Measurements from ENCODE around the gene NSMCE4A.
"Not testable (repeated sequence)": the region's sequence is repeated elsewhere in the genome, so short reads cannot be mapped to it uniquely, and the experiment has no call there.

Gene NSMCE4A

DNA sequence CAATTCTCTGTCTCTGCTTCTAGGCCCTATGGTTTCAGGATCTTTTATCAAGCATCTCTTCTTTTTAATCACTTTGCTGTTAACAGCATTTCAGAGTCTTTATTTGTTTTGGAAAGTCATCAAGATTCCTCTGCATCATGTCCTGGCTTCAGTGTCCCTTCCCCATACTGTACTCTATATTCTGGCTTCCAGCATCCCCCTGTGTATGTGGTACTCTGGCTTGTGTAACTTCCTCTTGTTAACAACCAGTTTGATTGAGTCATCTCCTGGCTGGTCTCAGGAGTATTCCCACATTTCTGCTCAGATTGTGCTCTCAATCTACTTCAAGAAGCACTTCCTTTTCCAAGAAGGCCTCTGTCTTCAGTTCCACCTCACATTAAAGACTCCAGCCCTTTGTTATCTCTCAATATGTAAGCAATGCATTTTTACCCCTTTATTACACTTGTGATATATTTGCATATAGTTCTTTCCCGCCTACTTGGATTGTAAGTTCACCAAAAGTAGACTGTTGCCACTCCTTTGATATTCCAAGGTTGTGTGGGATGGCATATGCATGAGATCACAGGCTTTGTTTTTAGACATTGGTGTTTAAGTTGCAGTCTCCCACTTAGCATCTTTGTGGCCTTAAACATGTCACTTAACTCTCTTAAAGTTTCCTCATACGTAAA is 32.1 kb downstream of the NSMCE4A start:
- DNase-seq = no peak
- intact Hi-C loops (cut with DNase I) = no loop called here

DNA sequence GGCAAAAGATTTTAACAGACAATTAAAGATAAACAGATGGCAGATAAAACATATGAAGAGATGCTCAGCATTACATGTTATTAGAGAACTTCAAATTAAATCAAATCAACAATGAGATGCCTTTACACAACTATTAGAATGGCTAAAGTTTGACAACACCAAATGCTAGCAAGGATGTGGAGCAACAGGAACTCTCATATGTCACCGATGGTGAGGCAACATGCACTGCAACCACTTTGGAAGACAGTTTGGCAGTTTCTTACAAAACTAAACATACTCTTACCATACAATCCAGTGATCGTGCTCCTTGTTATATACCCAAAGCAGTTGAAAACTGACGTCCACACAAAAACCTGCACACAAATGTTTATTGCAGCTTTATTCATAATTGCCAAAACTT is 33.5 kb downstream of the NSMCE4A start:
- no peak for DNase-seq
- intact Hi-C loops (cut with DNase I) = no loop called here

DNA sequence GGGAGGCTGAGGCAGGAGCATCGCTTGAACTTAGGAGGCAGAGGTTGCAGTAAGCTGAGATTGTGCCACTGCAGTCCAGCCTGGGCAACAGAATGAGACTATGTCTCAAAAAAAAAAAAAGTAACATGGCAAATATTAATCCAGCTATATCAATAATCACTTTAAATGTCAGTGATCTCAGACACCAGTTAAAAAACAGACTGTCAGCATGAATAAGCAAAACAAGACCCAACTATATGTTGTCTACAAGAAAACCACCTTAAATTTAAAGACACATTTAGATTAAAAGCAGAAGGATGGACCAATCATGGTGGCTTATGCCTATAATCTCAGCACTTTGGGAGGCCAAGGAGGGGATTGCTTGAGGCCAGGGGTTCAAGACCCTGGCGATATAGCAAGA is 38.7 kb downstream of the NSMCE4A start:
- no peak for DNase-seq
- intact Hi-C loops (cut with DNase I) = no loop called here

DNA sequence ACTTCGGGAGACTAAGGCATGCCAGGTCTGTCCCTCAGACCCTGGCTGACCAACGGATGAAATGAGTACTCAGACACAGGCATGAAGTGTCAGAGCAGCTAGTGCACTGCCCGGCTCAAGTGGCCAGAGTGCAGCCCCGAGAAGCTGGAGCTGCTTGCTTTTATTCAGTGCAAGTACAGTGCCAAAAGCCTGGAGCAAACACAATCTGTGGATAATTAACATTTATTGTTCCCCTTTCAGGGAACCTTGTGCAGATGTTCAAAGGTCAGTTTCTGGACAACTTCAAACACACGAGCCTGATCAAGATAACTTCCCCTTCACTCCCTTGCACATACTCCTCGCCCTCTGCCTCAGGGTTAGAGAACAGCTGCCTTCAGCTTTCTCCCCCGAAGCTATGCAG is 39.3 kb downstream of the NSMCE4A start:
- intact Hi-C loops (cut with DNase I) = no loop called here
- no peak for DNase-seq

DNA sequence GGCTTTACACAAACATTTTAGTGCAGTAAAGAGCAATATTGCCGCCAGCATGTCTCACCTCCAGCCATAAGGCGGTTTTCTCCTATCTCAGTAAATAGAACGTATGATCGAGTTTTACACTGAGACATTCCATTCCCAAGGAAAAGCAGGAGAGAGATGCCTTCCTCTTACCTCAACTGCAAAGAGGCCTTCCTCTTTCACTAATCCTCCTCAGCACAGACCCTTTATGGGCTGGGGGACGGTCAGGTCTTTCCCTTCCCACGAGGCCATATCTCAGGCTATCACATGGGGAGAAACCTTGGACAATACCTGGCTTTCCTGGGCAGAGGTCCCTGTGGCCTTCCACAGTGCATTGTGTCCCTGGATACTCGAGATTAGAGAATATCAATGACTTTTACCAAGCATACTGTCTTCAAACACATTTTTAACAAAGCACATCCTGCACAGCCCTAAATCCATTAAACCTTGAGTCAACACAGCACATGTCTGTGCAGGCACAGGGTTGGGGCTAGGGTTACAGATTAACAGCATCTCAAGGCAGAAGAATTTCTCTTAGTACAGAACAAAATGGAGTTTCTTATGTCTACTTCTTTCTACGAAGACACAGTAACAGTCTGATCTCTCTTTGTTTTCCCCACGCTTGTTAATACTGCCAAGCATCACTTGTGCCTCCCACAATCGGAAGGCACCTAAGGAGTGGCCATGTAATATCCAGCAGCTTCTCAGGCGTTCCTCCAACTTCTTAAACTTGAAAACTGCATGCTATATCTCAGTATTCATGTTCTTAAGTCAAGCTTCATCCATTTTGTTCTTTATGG is 44.5 kb downstream of the NSMCE4A start:
- intact Hi-C loops (cut with DNase I); DNase-seq: not testable (repeated sequence)

DNA sequence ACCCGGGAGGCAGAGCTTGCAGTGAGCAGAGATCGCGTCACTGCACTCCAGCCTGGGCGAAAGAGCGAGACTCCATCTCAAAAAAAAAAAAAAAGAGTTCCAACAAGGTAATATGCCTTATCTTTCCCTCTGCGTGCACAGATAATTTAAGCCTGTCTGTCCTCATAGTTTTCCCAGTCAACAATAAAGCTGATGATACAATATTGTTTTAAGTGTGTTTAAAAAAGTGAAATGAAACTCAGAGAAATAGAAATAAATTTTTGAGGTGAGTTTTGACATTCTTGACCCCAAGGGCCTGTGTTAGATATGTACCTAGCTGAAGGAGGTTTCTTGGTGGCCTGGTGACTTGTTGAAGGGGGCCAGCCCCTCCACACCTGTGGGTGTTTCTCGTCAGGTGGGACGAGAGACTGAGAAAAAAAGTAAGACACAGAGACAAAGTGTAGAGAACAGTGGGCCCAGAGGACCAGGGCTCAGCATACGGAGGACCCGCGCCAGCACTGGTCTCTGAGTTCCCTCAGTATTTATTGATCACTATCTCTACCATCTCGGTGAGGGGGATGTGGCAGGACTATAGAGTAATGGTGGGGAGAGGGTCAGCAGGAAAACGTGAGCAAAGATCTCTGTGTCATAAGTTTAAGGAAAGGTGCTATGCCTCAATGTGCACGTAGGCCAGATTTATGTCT is 45.3 kb downstream of the NSMCE4A start:
- intact Hi-C loops (cut with DNase I) = loop anchor here (5.0 kb wide), 2 partner anchors 448 to 1077 kb away; partner anchors contain the start of gene WDR11
- not testable (repeated sequence) for DNase-seq

DNA sequence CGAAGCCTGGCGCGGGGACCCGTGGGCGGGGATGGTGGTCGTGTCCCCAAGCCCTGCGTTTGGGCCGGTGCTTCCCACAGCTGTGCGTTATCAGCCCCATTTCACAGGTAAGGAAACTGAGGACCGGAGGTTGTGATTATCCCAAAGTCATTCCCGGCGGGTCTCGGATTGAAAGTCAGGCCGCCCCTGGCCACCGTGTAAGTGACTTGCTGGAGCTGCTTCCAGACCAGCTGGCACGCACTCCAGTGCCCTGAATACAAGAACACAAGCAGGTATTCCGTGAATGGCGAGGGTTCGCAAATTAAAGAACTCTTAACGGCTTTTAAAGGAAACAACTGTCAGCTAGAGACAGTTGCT is 46.5 kb downstream of the NSMCE4A start:
- intact Hi-C loops (cut with DNase I) = loop anchor here (1.0 to 5.0 kb wide), 3 partner anchors 46 to 1076 kb away; partner anchors contain the start of gene WDR11
- DNase-seq = peak in 3 of 10 donors; percentile 8 to 21 (median 9)

DNA sequence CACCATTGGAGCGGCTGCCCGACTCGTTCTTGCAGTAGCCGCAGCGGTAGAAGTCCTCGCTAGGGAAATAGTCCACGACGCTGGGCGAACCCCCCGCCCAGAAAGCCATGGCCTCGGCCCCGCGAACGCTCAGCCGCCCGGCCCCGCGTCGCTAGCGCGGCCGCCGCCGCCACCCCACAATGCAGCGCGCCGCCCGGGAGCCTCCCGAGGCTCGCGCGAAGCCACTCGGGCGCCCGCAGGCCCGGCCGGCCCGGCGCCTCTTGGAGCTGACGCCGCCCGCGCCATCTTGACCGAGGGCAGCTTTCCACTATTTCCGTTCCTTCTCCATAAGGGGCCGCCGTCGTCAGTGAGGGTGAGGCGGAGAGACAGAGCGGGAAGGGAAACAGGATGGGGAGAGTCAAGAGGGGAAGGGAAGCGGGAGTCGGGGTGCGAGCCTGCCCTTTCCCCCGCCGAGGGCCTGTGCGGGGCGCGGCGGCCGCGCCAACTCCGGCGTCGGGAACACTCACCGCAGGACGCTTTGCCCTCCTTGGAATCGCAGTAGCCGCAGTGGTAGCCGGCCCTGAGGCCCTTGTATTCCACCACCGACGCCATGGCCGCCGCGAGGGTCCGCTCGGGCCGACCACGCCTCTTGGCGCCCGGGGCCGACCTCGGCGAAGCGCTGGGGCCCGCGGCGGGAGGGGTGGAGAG is 47.0 kb downstream of the NSMCE4A start, which contains the start of gene ATE1:
Gene ATE1 (minus strand): TSS at position 191 of the 687 bp plus-strand sequence. CDS start 82 bp downstream, at position 109.
- intact Hi-C loops (cut with DNase I) = loop anchor here (1.0 to 5.0 kb wide), 3 partner anchors 46 to 1076 kb away; partner anchors contain the start of gene WDR11
- DNase-seq = peak; percentile 84 to 98 (median 90)

DNA sequence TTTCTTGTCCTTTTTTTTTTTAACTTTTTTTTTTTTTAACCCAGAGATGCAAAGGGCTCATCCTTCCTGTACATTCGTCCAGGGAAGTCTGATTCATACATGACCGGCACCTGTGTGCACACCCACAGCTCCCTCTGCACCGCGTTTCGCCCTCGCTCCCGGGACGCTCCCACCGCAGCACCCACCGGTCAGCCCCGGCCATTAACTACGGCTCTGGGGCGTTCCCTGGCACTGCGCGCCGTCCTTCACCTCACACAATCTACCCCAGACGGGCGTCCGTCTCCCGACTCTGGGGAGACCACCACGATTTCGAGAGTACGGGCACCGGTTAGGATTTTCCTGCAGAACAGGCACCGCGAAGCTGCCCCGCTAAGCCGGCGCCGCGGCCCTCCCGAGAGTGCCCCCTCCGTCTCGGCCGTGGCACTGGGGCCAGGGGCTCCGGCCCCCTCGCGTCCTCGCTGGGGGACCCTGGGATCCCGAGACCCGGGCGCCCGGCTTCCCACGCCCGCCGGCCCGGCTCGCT is 47.6 kb downstream of the NSMCE4A start:
- intact Hi-C loops (cut with DNase I) = loop anchor here (5.0 kb wide), 2 partner anchors 450 to 1075 kb away; partner anchors contain the start of gene WDR11
- DNase-seq = peak; percentile 27 to 92 (median 44)

DNA sequence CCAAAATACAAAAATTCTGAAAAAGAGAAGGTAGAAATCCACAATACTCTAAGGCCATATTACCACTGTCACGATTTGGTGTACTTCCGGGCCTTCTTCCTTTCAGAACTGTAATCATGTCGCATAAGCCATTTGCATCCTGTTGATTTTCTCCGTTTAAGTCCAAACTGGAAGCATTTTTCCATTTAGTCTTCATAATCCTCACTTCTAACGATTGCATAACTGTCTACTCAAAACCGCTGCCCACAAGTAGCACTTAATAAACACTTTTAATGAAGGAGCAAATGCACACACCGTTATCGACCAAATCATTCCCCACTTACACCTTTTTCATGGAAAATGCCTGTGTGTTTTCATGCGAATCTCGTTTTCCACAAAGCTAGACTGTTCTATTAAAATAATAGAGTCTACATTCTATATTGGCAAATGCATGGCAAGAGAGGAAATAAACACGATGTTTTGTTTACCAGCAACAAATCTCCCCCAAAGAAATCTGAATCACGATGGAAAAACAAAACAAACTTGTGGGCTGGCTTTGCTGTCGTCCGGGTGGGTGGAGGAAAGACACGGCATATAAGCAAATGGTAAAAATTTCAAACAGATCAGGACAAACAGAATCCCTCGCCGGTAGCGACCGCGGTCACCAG is 48.2 kb downstream of the NSMCE4A start:
- intact Hi-C loops (cut with DNase I) = loop anchor here (5.0 kb wide), 2 partner anchors 451 to 1074 kb away; partner anchors contain the start of gene WDR11
- no peak for DNase-seq

DNA sequence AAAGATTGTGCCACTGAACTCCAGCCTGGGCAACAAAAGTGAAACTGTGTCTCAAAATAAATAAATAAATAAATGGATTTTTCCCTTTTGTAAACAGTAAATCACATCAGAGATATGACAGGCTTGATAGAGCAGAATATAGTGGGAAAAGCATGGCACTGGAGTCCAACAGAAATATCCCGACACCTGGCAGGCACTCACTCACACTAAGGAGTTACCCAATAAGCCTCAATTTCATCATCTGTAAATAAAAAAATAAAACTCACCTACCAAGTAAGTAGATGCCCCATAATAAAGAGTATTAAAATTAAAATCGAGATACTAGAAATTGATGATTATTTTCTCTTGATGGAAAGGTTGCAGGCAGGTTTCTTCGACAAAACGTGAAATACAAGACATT is 48.9 kb downstream of the NSMCE4A start:
- no peak for DNase-seq
- intact Hi-C loops (cut with DNase I) = loop anchor here (5.0 kb wide), 2 partner anchors 451 to 1074 kb away; partner anchors contain the start of gene WDR11

DNA sequence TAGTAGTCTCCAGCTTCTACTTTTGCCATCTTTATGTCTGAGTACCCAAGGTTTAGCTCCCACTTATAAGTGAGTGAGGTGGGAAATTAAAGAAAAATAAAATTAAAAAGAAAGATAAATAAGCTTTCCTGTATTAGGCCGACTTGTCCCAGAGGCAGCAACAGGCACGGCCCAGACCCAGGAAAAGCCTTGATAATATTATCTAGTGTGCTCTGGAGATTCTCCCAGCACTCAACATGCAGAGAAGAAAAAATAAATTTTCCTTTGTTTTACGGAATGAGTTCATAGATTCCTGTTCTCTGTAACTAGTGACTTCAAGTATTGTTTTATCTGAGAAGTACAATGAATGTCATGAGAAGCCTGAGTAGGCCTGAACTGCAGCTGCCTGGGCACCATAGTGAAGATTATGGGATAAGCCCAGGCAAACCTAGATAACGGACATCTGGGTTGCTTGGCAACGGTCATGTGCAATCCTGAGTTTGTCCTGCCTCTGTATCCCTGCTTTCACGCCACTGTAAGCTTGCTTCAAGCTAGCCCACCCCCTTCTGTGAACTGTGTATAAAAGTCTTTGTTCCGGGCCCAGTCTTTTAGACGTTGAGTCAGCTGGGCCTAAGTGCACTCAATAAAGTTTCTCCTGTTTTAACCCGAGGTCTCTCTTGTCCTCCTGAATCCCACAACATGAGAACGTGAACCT is 53.6 kb downstream of the NSMCE4A start:
- intact Hi-C loops (cut with DNase I) = no loop called here
- peak in 3 of 10 donors; percentile 11 to 34 (median 24) for DNase-seq

DNA sequence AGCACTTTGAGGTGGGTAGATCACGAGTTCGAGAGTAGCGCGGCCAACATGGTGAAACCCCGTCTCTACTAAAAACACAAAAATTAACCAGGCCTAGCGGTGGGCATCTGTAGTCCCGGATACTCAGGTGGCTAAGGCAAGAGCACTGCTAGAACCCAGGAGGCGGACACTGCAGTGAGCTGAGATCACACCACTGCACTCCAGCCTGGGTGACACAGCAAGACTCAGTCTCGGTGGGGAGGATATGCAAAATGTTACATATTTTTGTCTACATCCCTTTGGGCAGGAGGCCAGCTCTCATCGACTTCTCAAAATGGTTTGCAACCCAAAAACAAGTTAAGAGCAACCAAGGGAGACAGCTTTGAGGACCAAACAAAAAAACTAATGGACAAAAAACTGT is 55.4 kb downstream of the NSMCE4A start:
- intact Hi-C loops (cut with DNase I) = no loop called here
- DNase-seq = no peak

DNA sequence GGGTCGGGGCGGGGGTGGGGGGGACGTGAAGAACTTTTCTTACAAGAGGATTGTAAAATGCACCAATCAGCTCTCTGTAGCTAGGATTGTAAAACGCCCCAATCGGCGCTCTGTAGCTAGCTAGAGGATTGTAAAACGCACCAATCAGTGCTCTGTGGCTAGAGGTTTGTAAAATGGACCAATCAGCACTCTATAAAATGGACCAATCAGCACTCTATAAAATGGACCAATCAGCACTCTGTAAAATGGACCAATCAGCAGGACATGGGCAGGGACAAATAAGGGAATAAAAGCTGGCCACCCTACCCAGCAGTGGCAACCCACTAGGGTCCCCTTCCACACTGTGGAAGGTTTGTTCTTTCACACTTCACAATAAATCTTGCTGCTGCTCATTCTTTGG is 56.2 kb downstream of the NSMCE4A start:
- intact Hi-C loops (cut with DNase I); DNase-seq: not testable (repeated sequence)

DNA sequence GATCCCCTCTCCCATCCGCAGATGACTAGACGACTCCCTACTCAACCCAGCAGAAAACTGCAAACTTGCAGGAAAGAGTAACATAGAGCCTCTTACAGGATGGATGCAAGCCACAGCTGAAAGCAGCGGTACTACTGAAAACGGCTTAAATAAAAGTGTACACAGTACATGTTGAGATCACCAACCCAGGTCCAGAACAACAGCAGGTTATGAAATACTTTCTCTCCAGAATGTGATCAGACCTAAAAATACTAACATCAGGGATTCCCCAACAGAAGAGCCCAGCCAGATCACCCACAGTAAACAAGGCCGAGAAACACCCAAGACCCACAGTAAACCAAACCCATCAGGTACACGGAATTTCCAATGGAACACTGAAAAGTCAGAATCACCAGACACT is 60.4 kb downstream of the NSMCE4A start:
- intact Hi-C loops (cut with DNase I) = no loop called here
- no peak for DNase-seq

DNA sequence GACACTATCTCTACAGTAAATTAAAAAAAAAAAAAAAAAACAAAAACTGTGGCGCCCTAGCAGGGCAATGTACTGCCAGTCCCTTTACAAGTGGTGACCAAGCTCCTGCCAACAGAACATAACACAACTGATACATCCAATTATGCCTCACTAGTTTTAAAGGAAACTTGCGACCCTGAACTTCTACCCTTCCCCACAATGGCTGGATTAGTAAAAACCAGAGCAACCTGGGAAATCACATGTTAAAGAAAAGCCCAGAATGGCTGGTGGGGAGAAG is 63.7 kb downstream of the NSMCE4A start:
- DNase-seq = no peak
- intact Hi-C loops (cut with DNase I) = no loop called here

DNA sequence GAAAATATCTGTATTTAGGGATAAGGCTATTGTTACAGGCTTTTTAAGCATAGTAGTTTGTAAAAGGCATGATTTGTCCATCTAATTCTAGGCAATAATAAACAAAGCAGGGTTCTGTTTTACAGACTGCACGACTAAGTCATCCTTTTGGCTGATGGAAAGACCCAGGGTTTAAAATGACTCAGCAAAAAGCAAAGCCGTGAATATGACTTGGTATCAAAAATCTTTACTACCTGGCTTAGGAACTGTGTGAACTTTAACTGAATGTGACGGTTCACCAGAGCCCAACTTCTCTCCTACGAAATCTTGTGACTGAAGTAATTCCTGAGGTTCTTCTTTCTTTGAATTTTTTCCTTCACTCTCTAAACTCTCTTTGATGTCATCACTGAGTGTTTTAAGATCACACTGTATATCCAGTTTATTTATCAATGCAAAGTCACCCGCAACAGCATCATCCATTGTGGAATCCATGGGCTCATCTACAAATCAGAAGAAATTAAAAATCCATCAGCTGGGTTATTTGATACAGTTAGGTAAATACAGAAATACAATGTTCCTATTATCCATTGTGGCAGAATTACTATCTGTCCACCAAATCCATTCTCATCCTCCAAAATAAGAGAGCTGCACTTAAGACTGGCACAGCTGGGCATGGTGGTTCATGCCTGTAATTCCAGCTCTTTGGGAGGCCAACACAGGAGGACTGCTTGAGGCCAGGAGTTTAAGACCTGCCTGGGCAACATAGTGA is 64.2 kb downstream of the NSMCE4A start:
- DNase-seq = no peak
- intact Hi-C loops (cut with DNase I) = no loop called here

Measured in posterior cingulate gyrus (tissue), 11 donors.